H1 (cell line): ENCODE results near the gene CD180. TPM values are rescaled to one million over a fixed set of nuclear protein-coding genes. Genes with fewer than 3 reads are reported as not detected.

ENCODE experiments used
- ASH2L ChIP-seq: fragments of 200-600, 300-600 bp; sonication (generic); IDR thresholded peaks from one replicate; pipeline ENCODE4 v1.7.1; 2017; ENCODE audit warnings: low read length
- CTCF ChIP-seq, 3 experiments: IDR thresholded peaks; 1 replicate in 2 of 3; 2 replicates in 1 of 3; pipeline versions ENCODE4 v1.5.1 to v1.6.1; 2011; ENCODE audit warnings: low read length in 3 of 3, mild to moderate bottlenecking in 3 of 3, inconsistent platforms in 2 of 3, low read depth in 1 of 3, moderate library complexity in 1 of 3; ENCODE audit not compliant: insufficient read depth in 1 of 3; ENCODE audit errors: control extremely low read depth in 1 of 3
- KDM1A ChIP-seq: fragments of 200-600, 300-600 bp; sonication (generic); IDR thresholded peaks from 2 replicates; pipeline ENCODE4 v1.7.1; 2016; ENCODE audit warnings: mild to moderate bottlenecking, low read length, borderline replicate concordance
- SRF ChIP-seq: IDR thresholded peaks from 2 replicates; pipeline ENCODE4 v1.6.1; 2011; ENCODE audit warnings: mild to moderate bottlenecking, low read depth, low read length, moderate library complexity
- polyA plus RNA-seq, 7 experiments: library from polyadenylated mRNA; depleted of rRNA in 3 of 7; stranded (reverse) in 5 of 7; unstranded in 2 of 7; fragments of >200 nt in 5 of 7; fragments of 200-250 nt in 2 of 7; gene quantifications; 1 replicate in 5 of 7; 2 replicates in 1 of 7; 4 replicates in 1 of 7; pipeline versions ENCODE4 v1.2.1 to v1.2.3, GENCODE V29; 2011 to 2013; ENCODE audit warnings: missing spikeins in 2 of 7, mixed read lengths in 2 of 7
- total RNA-seq: library from RNA; stranded (reverse); fragmentation: NEBNext Ultra II Directional; extraction: Animal tissue kit (Norgen Biotek cat#: 25700); gene quantifications from 2 replicates; pipeline ENCODE4 v1.2.1, GENCODE V29; 2021

Gene CD180
- total and polyA plus RNA-seq, 2 of the 8 experiments (the other 6 are each of a cell fraction or from before 2014, with no cell fraction given): not detected

- no peak for TF ChIP-seq CTCF (IDR thresholded peaks at IDR 0.05; ENCODE audit: control extremely low read depth in 1 of 3, insufficient read depth in 1 of 3, low read depth in 1 of 3, low read length in 3 of 3)
- no peak for TF ChIP-seq ASH2L
- no peak for TF ChIP-seq KDM1A
- no peak for TF ChIP-seq SRF
Observed at GRCh38 chr5:67241326-67241725, 44.7 kb upstream of the CD180 start (continued).
